ENCODE measurements around the gene THSD7B.

DNA sequence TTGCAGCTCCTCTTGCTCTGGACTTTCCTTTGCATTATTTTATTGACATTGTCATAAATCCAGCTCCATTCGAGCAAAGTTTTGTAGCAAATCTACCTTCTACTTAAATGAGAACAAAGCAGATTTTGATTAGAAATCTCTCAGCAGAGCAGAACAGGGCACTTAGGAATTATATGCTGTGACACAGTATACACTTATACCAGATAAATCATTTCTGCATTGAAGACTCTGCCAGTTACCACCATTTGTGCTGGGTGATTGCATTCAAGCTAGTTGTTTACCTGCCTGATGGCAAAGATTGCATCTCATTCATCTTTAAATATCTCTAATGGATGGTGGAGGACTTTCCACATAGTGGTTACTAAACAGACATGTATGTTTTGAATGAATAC, 757.3 kb downstream of the THSD7B start:
- TF ChIP-seq, protein P1, sequence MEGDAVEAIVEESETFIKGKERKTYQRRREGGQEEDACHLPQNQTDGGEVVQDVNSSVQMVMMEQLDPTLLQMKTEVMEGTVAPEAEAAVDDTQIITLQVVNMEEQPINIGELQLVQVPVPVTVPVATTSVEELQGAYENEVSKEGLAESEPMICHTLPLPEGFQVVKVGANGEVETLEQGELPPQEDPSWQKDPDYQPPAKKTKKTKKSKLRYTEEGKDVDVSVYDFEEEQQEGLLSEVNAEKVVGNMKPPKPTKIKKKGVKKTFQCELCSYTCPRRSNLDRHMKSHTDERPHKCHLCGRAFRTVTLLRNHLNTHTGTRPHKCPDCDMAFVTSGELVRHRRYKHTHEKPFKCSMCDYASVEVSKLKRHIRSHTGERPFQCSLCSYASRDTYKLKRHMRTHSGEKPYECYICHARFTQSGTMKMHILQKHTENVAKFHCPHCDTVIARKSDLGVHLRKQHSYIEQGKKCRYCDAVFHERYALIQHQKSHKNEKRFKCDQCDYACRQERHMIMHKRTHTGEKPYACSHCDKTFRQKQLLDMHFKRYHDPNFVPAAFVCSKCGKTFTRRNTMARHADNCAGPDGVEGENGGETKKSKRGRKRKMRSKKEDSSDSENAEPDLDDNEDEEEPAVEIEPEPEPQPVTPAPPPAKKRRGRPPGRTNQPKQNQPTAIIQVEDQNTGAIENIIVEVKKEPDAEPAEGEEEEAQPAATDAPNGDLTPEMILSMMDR (conservative IDR thresholded peaks at IDR 0.05 in 1 of 2, IDR thresholded peaks at IDR 0.05 in 1 of 2; ENCODE audit: extremely low read depth in 1 of 2, insufficient read depth in 1 of 2, low read depth in 1 of 2, low read length in 2 of 2): no peak
- no peak for TF ChIP-seq EZH2 (IDR thresholded peaks at IDR 0.05; ENCODE audit: borderline replicate concordance, low read length)

Measured in mammary epithelial cell (primary cell).